Osteoblast (primary cell): ENCODE results near the gene TBC1D3B. TPM values are rescaled to one million over a fixed set of nuclear protein-coding genes. Genes with fewer than 3 reads are reported as not detected.

Source experiments
- DNase-seq: peaks from one replicate; pipeline ENCODE4 v3.0.0; 2011; ENCODE audit warnings: low spot score, mixed read lengths; ENCODE audit not compliant: insufficient read length; ENCODE audit errors: missing footprints
- H2AFZ ChIP-seq: 2 replicates; pipeline ENCODE4 v1.6.0; 2011; ENCODE audit warnings: mild to moderate bottlenecking, low read length
- H3K27ac ChIP-seq: 2 replicates; pipeline ENCODE4 v1.5.1; 2011; ENCODE audit warnings: mild to moderate bottlenecking, low read depth, low read length, moderate library complexity
- H3K27me3 ChIP-seq: 2 replicates; pipeline ENCODE4 v1.6.0; 2012; ENCODE audit warnings: mild to moderate bottlenecking, control low read depth, inconsistent platforms, low read length, moderate library complexity; ENCODE audit not compliant: insufficient read depth
- H3K36me3 ChIP-seq: 2 replicates; pipeline ENCODE4 v1.5.1; 2011; ENCODE audit warnings: mild to moderate bottlenecking, low read length, control low read depth, moderate library complexity; ENCODE audit not compliant: insufficient read depth
- H3K4me1 ChIP-seq: 2 replicates; pipeline ENCODE4 v1.5.1; 2011; ENCODE audit warnings: mild to moderate bottlenecking, low read length, control low read depth, moderate library complexity; ENCODE audit not compliant: insufficient read depth
- H3K4me2 ChIP-seq: 2 replicates; pipeline ENCODE4 v1.6.0; 2011; ENCODE audit warnings: mild to moderate bottlenecking, low read length; ENCODE audit not compliant: insufficient read depth
- H3K4me3 ChIP-seq: fragments of 200-600 bp; sonication (generic); 3 replicates; pipeline ENCODE4 v1.5.1; 2012; ENCODE audit warnings: mild to moderate bottlenecking, low read length, inconsistent platforms; ENCODE audit not compliant: insufficient read depth
- H3K79me2 ChIP-seq: 2 replicates; pipeline ENCODE4 v1.6.0; 2012; ENCODE audit warnings: mild to moderate bottlenecking, low read length, control low read depth, inconsistent platforms; ENCODE audit not compliant: insufficient read depth
- H3K9me3 ChIP-seq: 2 replicates; pipeline ENCODE4 v1.5.1; 2011; ENCODE audit warnings: low read depth, low read length, control low read depth
- H4K20me1 ChIP-seq: 2 replicates; pipeline ENCODE4 v1.6.0; 2012; ENCODE audit warnings: mild to moderate bottlenecking, low read length, control low read depth; ENCODE audit not compliant: insufficient read depth
- CTCF ChIP-seq: IDR thresholded peaks from 2 replicates; pipeline ENCODE4 v1.5.1; 2011; ENCODE audit warnings: mild to moderate bottlenecking, low read depth, low read length, moderate library complexity; ENCODE audit errors: extremely low read depth
- total RNA-seq: library from RNA; depleted of rRNA; stranded (reverse); fragments of >200 nt; gene quantifications from 2 replicates; pipeline ENCODE4 v1.2.3, GENCODE V29; 2012

The TBC1D3B gene
- total RNA-seq, 1 donor: 0.36 TPM

GRCh38 chr17:36133602-36134236, 42.7 kb downstream of the TBC1D3B start:
- no peak overlapping the region for H3K4me3 ChIP-seq
- no peaks in the 10 kb centered on the region for H3K79me2 ChIP-seq
- no peaks in the 10 kb centered on the region for H4K20me1 ChIP-seq
- no peaks in the 10 kb centered on the region for H3K36me3 ChIP-seq
- no peaks in the 10 kb centered on the region for H3K4me1 ChIP-seq
- no peaks in the 10 kb centered on the region for H3K9me3 ChIP-seq
- DNase-seq: no peak
- no peak overlapping the region for H3K4me2 ChIP-seq
- H2AFZ ChIP-seq: no peak overlapping the region
- no peak overlapping the region for H3K27ac ChIP-seq
- no peaks in the 10 kb centered on the region for H3K27me3 ChIP-seq
- TF ChIP-seq CTCF: no peak

- no peaks in the 10 kb centered on the region for H3K27me3 ChIP-seq
- no peak overlapping the region for H2AFZ ChIP-seq
- H3K4me2 ChIP-seq: no peak overlapping the region
- no peak overlapping the region for H3K4me3 ChIP-seq
- no peaks in the 10 kb centered on the region for H3K79me2 ChIP-seq
- no peaks in the 10 kb centered on the region for H4K20me1 ChIP-seq
- TF ChIP-seq CTCF: no peak
- H3K9me3 ChIP-seq: no peaks in the 10 kb centered on the region
- H3K36me3 ChIP-seq: no peaks in the 10 kb centered on the region
- H3K4me1 ChIP-seq: no peaks in the 10 kb centered on the region
- H3K27ac ChIP-seq: no peak overlapping the region
- no peak for DNase-seq
These were observed 44.0 kb downstream of the TBC1D3B start for GRCh38 chr17:36132421-36132831.

GRCh38 chr17:36131931-36132330, 44.5 kb downstream of the TBC1D3B start:
- Histone ChIP-seq H3K36me3 (no peaks in the 10 kb centered on the region), H3K79me2 (no peaks in the 10 kb centered on the region)

GRCh38 chr17:36131421-36131820, 45.0 kb downstream of the TBC1D3B start:
- Histone ChIP-seq H3K27me3 (no peaks in the 10 kb centered on the region), H3K4me1 (no peaks in the 10 kb centered on the region), H3K36me3 (no peaks in the 10 kb centered on the region), H3K4me3 (no peak overlapping the region), H3K27ac (no peak overlapping the region), H3K79me2 (no peaks in the 10 kb centered on the region), H3K9me3 (no peaks in the 10 kb centered on the region), H3K4me2 (no peak overlapping the region), H2AFZ (no peak overlapping the region), H4K20me1 (no peaks in the 10 kb centered on the region)
- DNase-seq: no peak
- TF ChIP-seq CTCF: no peak

More at GRCh38 chr17:36131931-36132330, 44.5 kb downstream of the TBC1D3B start:
- DNase-seq: no peak
- H3K4me3 ChIP-seq: no peak overlapping the region
- no peak overlapping the region for H3K4me2 ChIP-seq
- no peak overlapping the region for H2AFZ ChIP-seq
- no peaks in the 10 kb centered on the region for H3K9me3 ChIP-seq
- H3K27ac ChIP-seq: no peak overlapping the region
- no peaks in the 10 kb centered on the region for H3K4me1 ChIP-seq
- no peaks in the 10 kb centered on the region for H3K27me3 ChIP-seq
- no peaks in the 10 kb centered on the region for H4K20me1 ChIP-seq
- TF ChIP-seq CTCF: no peak
